ENCODE results near the gene JPH2.
A peak's percentile ranks its signal among the peaks of the same experiment; 100 is the strongest.

JPH2 gene

DNA sequence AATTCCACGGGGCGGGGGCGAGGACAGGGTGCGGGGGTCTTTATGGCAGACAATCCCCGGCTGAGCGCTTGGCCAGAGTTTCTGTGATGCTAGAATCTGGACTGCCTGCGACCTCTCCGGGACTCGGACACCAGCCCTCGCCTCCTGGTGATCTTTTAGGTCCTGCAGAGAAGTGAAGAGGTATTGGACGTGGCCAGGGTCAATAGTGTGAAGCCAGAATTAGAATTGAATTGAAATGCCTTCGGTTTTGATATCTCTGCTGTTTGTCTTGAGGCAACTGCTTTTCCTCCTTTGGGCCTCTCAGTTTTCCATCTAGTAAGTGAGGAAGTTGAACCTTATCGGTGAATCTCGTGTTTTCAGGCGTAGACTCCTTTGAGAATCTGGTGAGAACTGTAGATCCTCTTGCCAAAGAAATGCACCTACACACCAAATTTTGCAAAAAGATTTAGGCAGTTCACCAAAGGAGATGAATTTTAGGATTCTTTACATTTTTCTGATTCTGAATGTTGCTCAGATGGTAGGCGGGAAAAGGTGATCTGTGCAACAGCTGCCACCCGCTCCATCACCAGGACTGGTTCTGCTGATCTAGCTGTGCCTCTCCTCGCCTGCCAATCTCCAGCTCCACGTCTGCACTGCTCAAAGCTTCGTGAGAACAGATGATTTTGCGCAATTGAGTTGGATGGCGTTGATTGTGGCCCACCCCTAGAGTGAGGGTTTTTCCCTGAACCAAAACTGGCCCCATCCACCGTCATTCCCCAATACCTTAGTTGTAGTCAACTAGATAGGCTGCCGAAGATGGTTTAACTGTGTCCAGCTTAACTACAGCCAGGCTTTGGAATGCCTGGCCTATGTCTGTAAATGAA lies 24.4 kb upstream of the JPH2 start:
- no peak for DNase-seq (ENCODE audit: low read depth, low spot score)
- Histone ChIP-seq H3K4me1 (ENCODE audit: control insufficient read depth, insufficient read depth, low read length) (no peaks in the 10 kb centered on the region), H3K27me3 (ENCODE audit: control insufficient read depth, insufficient read depth, low read length) (no peaks in the 10 kb centered on the region), H3K36me3 (ENCODE audit: control insufficient read depth, insufficient read depth, low read length) (no peaks in the 10 kb centered on the region), H3K27ac (ENCODE audit: low read length) (no peak overlapping the region), H3K9me3 (ENCODE audit: control insufficient read depth, insufficient read depth, low read length) (no peaks in the 10 kb centered on the region), H3K4me3 (ENCODE audit: low read length) (peak overlapping the region; percentile 85; the same call in 1 of the 2 replicates)
- no CpG with 5 or more reads among the region's 24 CpGs for WGBS (ENCODE audit: insufficient coverage, insufficient read length)

DNA sequence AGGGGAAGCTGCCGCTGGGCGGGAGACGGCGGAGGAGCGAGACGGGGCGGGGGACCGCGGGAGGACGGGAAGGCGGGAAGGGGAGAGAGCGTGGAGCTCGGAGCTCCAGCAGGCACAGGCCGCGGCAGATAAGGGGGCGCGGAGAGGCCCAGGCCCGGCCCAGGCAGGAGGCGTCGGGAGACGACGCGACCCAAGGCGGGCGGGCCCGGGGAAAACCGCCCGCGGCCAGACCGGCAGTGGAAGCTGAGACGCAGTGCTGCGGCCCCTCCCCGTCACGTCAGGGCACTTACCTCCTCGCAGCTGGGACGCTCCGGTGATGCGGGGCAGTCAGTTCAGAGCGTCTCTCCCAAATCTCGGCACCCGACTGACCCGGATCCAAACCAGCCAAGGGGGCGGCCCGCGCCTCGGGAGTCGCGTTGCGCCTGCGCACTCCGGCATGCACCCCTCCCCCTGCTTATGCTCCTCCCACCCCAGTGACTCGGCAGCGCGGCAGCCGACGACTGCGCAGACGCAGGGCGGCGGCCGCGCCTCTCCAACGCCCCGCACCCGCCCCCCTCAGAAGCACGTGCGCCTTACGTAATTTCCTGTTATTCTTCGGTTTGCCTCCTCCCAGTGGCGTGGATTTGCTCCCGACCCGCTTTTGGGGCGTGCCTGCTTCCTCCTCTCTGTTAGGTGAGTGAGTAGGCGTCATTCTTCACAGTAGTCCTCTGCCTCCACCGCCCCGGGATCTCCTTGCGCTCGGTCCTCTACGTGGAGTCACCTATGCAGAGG lies 23.6 kb upstream of the JPH2 start, which contains the start of gene OSER1:
TSS of gene OSER1 (minus strand) at position 366 of the 771 bp plus-strand sequence. CDS start 3,814 bp downstream, outside the sequence.
- WGBS (ENCODE audit: insufficient coverage, insufficient read length), result no CpG with 5 or more reads among the region's 79 CpGs
- Histone ChIP-seq H3K4me1 (ENCODE audit: control insufficient read depth, insufficient read depth, low read length) (no peaks in the 10 kb centered on the region), H3K36me3 (ENCODE audit: control insufficient read depth, insufficient read depth, low read length) (no peaks in the 10 kb centered on the region), H3K4me3 (ENCODE audit: low read length) (peak within 1 kb of the TSS; percentile 85), H3K9me3 (ENCODE audit: control insufficient read depth, insufficient read depth, low read length) (no peaks in the 10 kb centered on the region), H3K27me3 (ENCODE audit: control insufficient read depth, insufficient read depth, low read length) (no peaks in the 10 kb centered on the region), H3K27ac (ENCODE audit: low read length) (no peak within 1 kb of the TSS)
- DNase-seq (ENCODE audit: low read depth, low spot score), result peak; percentile 92

DNA sequence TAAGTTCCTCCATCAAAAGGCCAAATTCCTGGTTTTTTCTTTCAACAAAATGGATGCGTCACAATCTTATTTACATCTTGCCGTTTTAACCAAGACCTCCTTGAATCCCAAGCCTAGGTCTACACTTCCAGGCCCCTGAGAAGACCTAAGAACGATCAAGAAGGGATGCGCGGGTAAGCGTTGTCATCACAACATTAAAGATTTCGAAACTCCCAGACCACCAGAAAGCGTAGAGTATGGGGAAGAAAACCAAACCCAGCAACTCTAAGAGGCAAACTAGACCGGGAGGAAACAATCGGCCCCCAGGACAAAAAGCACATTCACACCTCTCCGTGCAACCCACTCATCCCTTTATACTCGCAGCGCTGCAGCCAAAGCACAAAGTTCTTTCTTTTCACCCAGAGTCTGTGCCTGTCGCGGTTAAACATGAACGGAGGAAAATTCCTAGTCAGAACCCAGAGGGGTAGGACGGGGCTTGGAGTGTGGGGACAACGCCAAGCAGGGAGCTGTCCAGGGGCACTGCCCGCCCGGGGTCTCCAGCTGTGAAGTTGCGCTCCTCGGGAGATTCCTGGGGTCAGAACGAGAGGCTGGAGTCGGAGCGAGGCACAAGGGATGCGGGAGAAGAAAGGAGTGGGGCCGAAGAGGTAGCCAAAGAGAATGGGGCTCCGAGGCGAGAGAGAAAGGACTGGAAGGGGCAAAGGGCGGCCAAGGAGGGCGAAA lies 22.9 kb upstream of the JPH2 start:
- DNase-seq (ENCODE audit: low read depth, low spot score), result no peak
- no peaks in the 10 kb centered on the region for H3K4me1 ChIP-seq (ENCODE audit: control insufficient read depth, insufficient read depth, low read length)
- no peaks in the 10 kb centered on the region for H3K9me3 ChIP-seq (ENCODE audit: control insufficient read depth, insufficient read depth, low read length)
- H3K4me3 ChIP-seq (ENCODE audit: low read length), result peak overlapping the region; percentile 85
- H3K27ac ChIP-seq (ENCODE audit: low read length), result no peak overlapping the region
- no peaks in the 10 kb centered on the region for H3K27me3 ChIP-seq (ENCODE audit: control insufficient read depth, insufficient read depth, low read length)
- H3K36me3 ChIP-seq (ENCODE audit: control insufficient read depth, insufficient read depth, low read length), result no peaks in the 10 kb centered on the region
- WGBS (ENCODE audit: insufficient coverage, insufficient read length), result no CpG with 5 or more reads among the region's 31 CpGs

DNA sequence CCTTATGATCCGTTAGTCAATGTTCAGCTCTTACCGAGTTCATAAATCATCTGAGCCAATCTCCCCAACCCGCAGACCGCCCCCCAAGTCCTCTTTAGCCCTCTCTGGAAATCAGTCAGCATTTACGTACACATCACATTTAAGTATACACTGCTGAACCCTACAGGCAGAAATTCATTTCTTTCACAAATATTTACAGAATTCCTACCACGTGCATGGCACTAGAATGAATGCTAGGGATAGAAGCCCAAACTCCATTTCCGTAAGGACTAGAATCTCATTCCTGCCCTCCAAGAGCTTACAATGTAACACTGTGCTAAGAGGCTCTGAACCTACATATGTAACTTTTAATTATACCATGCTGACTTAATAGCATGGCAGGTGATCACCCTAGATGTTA lies 21.8 kb upstream of the JPH2 start:
- WGBS (ENCODE audit: insufficient coverage, insufficient read length), result no CpG with 5 or more reads among the region's 7 CpGs
- no peaks in the 10 kb centered on the region for H3K27me3 ChIP-seq (ENCODE audit: control insufficient read depth, insufficient read depth, low read length)
- DNase-seq (ENCODE audit: low read depth, low spot score), result no peak
- no peak overlapping the region for H3K4me3 ChIP-seq (ENCODE audit: low read length)
- no peaks in the 10 kb centered on the region for H3K4me1 ChIP-seq (ENCODE audit: control insufficient read depth, insufficient read depth, low read length)
- no peaks in the 10 kb centered on the region for H3K9me3 ChIP-seq (ENCODE audit: control insufficient read depth, insufficient read depth, low read length)
- no peak overlapping the region for H3K27ac ChIP-seq (ENCODE audit: low read length)
- no peaks in the 10 kb centered on the region for H3K36me3 ChIP-seq (ENCODE audit: control insufficient read depth, insufficient read depth, low read length)

DNA sequence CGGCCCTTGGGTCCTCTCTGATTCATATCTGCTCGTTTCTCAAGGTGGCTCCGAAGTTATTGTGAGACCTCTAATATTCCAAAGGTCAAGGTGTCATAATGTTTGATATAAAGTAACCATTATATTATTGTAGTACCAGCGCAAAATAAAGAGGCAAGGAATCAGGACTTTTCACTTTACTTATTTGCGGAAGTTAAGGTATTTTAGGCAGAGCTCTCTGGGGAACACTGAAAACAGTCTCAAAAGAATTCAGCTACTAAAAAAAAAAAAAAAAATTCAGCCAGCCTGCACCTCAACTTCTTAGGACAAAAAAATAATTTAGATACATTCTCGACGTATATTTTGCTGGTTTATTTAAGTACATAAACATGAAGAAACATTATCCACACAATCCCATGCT lies 21.2 kb upstream of the JPH2 start:
- Histone ChIP-seq H3K9me3 (ENCODE audit: control insufficient read depth, insufficient read depth, low read length) (no peaks in the 10 kb centered on the region), H3K36me3 (ENCODE audit: control insufficient read depth, insufficient read depth, low read length) (no peaks in the 10 kb centered on the region), H3K4me3 (ENCODE audit: low read length) (no peak overlapping the region), H3K27me3 (ENCODE audit: control insufficient read depth, insufficient read depth, low read length) (no peaks in the 10 kb centered on the region), H3K27ac (ENCODE audit: low read length) (no peak overlapping the region), H3K4me1 (ENCODE audit: control insufficient read depth, insufficient read depth, low read length) (no peaks in the 10 kb centered on the region)
- WGBS (ENCODE audit: insufficient coverage, insufficient read length), result no CpG with 5 or more reads among the region's 7 CpGs
- no peak for DNase-seq (ENCODE audit: low read depth, low spot score)

DNA sequence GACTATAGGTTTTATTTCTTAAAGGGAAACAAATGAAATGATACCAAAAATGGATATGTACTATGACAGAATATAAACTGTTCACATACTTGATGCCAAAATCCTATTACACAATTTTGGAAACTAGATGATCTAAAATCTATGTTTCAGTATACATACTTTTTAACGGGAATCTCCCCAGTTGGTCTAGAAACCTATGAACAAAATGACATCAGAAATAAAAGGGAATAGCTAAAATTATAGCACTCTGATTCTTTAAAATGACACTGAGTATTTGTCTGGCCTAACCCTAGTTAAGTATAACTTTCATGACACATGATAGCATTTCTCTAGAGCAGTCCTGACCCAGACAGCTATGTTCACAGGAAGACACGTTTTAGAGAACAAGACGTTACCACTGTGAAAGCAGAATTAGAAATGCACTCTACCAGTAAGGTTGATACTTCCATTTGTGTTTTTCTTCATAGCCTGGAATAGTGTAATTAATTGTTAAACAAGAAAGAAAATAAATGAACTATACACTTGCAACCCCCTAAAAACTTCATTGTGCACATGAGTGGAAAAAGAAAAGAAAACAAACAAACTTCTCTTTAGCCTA lies 20.2 kb upstream of the JPH2 start:
- no peak overlapping the region for H3K4me3 ChIP-seq (ENCODE audit: low read length)
- H3K36me3 ChIP-seq (ENCODE audit: control insufficient read depth, insufficient read depth, low read length), result no peaks in the 10 kb centered on the region
- H3K9me3 ChIP-seq (ENCODE audit: control insufficient read depth, insufficient read depth, low read length), result no peaks in the 10 kb centered on the region
- DNase-seq (ENCODE audit: low read depth, low spot score), result no peak
- no peaks in the 10 kb centered on the region for H3K27me3 ChIP-seq (ENCODE audit: control insufficient read depth, insufficient read depth, low read length)
- WGBS (ENCODE audit: insufficient coverage, insufficient read length), result no CpG with 5 or more reads among the region's 3 CpGs
- no peak overlapping the region for H3K27ac ChIP-seq (ENCODE audit: low read length)
- H3K4me1 ChIP-seq (ENCODE audit: control insufficient read depth, insufficient read depth, low read length), result no peaks in the 10 kb centered on the region

DNA sequence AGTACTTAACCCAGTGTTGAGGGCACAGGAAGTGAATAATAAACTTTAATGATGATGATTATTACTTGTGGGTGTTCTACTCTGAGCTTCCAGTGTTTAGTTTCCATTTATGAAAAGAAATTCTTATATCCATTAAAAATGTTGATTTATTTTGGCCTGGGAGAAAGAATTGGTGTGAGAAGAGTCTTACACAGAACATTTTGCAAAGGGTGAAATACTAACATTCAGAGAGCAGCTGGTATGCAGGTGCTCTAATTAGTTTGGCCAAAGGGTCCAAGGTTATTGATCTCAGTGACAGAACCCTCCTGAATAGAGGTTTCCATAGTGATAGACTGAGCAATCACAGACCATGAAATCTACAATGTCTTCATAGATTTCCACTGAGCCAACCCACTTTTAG lies 19.1 kb upstream of the JPH2 start:
- Histone ChIP-seq H3K4me3 (ENCODE audit: low read length) (no peak overlapping the region), H3K27ac (ENCODE audit: low read length) (no peak overlapping the region), H3K27me3 (ENCODE audit: control insufficient read depth, insufficient read depth, low read length) (no peaks in the 10 kb centered on the region), H3K9me3 (ENCODE audit: control insufficient read depth, insufficient read depth, low read length) (no peaks in the 10 kb centered on the region), H3K36me3 (ENCODE audit: control insufficient read depth, insufficient read depth, low read length) (no peaks in the 10 kb centered on the region; the same call in 1 of the 2 replicates), H3K4me1 (ENCODE audit: control insufficient read depth, insufficient read depth, low read length) (no peaks in the 10 kb centered on the region)
- no peak for DNase-seq (ENCODE audit: low read depth, low spot score)

DNA sequence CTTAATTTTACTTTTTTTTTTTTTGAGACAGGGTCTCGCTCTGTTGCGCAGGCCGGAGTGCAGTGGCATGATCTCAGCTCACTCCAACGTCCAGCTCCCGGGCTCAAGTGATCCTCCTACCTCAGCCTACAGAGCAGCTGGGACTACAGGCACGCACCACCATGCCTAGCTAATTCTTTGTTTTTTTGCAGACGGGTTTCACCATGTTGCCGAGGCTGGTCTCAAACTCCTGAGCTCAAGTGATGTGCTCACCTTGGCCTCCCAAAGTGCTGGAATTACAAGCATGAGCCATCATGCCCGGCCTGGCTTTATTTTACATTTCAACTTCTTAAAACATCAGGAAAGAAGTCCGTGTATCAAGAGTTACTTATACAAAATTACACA lies 17.8 kb upstream of the JPH2 start:
- H3K27ac ChIP-seq (ENCODE audit: low read length), result no peak overlapping the region
- DNase-seq (ENCODE audit: low read depth, low spot score), result no peak
- no peaks in the 10 kb centered on the region for H3K4me1 ChIP-seq (ENCODE audit: control insufficient read depth, insufficient read depth, low read length)
- no peaks in the 10 kb centered on the region for H3K9me3 ChIP-seq (ENCODE audit: control insufficient read depth, insufficient read depth, low read length)
- peaks cover 4% of the 10 kb centered on the region; the same call in 1 of the 2 replicates for H3K36me3 ChIP-seq (ENCODE audit: control insufficient read depth, insufficient read depth, low read length)
- no peak overlapping the region for H3K4me3 ChIP-seq (ENCODE audit: low read length)
- no peaks in the 10 kb centered on the region for H3K27me3 ChIP-seq (ENCODE audit: control insufficient read depth, insufficient read depth, low read length)
- no CpG with 5 or more reads among the region's 10 CpGs for WGBS (ENCODE audit: insufficient coverage, insufficient read length)

DNA sequence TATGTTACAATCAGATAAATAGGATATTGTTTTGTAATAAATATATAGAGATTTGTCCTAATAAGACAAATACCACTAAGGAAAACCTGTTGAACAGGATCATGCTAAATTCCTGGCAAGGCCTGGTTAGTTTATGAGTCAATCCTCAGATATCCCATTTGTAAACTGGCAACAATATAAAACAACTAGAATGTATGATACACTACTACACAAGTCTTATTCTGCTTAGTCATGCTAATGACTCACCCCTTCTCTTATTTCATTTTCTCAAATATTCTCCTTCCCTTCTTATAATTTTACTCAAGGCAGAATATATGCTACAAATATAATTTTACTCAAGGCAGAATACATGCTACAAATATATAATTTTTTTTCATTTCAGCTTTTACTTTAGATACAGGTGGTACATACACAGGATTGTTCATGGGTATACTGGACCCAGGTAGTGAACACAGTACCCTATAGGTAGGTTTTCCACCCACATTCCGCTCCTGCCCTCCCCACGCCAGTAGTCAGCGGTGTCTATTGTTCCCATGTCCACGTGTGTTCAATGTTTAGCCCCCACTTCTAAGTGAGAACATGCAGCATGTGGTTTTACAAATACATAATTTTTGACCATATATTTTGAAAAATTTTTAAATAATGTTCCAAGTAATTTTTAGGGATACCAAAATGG lies 17.3 kb upstream of the JPH2 start:
- no peaks in the 10 kb centered on the region for H3K4me1 ChIP-seq (ENCODE audit: control insufficient read depth, insufficient read depth, low read length)
- no peak overlapping the region for H3K4me3 ChIP-seq (ENCODE audit: low read length)
- no peak for DNase-seq (ENCODE audit: low read depth, low spot score)
- peaks cover 5% of the 10 kb centered on the region; the same call in 1 of the 2 replicates for H3K36me3 ChIP-seq (ENCODE audit: control insufficient read depth, insufficient read depth, low read length)
- no CpG with 5 or more reads among the region's 4 CpGs for WGBS (ENCODE audit: insufficient coverage, insufficient read length)
- H3K27ac ChIP-seq (ENCODE audit: low read length), result no peak overlapping the region
- no peaks in the 10 kb centered on the region for H3K27me3 ChIP-seq (ENCODE audit: control insufficient read depth, insufficient read depth, low read length)
- no peaks in the 10 kb centered on the region for H3K9me3 ChIP-seq (ENCODE audit: control insufficient read depth, insufficient read depth, low read length)
